T follicular helper cell (primary cell): ENCODE data around the gene UCN3.
"Not testable (repeated sequence)": the region's sequence is repeated elsewhere in the genome, so short reads cannot be mapped to it uniquely, and the experiment has no call there.

Experiments
- DNase-seq: peaks from one replicate; pipeline ENCODE4 v3.0.0-alpha.2; 2020; ENCODE audit warnings: low read depth

Gene UCN3

GRCh38 chr10:5369362-5370158 lies 4.8 kb downstream of the UCN3 start:
- DNase-seq: no peak

DNA sequence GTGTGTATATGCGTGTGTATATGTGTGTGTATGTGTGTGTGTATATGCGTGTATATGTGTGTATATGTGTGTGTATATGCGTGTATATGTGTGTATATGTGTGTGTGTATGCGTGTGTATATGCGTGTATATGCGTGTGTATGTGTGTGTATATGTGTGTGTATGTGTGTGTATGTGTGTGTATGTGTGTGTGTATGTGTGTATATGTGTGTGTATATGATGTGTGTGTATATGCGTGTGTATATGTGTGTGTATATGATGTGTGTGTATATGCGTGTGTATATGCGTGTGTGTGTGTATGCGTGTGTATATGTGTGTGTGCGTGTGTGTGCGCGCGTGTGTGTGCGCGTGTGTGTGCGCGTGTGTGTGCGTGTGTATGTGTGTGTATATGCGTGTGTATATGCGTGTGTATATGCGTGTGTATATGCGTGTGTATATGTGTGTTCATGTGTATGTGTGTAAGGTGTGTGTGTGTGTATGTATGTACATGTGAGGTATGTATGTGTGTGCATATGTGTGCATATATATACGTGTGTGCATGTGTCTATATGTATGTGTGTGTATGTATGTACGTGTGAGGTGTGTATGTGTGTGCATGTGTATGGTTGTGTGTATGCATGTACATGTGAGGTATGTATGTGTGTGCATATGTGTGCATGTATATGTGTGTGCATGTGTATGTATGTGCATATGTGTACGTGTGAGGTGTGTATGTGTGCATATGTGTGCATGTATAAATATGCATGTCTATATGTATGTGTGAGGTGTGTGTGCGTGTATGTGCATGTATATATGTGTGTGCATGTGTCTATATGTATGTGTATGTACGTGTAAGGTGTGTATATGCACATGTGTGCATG lies 6.0 kb downstream of the UCN3 start:
- no peak for DNase-seq

DNA sequence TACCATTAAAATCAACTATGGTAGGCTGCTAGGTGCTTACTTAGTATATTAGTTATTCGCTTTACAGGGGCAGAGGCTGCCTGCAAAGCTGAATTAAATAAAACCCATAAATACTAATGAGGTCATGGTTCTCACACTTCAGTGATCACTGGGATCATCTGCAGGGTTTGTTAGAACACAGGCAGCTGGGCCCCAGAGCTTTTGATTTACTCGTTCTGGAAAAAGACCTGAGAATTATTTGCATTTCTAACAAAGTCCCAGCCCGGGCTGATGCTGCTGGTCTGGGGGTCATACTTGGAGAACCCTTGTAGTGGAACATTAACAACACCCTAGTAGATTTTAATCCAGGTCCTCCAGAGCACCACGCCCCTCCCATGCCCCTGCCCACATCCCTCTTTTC lies 8.5 kb downstream of the UCN3 start:
- DNase-seq: no peak

GRCh38 chr10:5373891-5374611 lies 9.3 kb downstream of the UCN3 start:
- no peak for DNase-seq

GRCh38 chr10:5376450-5376849 lies 11.7 kb downstream of the UCN3 start:
- DNase-seq: no peak

DNA sequence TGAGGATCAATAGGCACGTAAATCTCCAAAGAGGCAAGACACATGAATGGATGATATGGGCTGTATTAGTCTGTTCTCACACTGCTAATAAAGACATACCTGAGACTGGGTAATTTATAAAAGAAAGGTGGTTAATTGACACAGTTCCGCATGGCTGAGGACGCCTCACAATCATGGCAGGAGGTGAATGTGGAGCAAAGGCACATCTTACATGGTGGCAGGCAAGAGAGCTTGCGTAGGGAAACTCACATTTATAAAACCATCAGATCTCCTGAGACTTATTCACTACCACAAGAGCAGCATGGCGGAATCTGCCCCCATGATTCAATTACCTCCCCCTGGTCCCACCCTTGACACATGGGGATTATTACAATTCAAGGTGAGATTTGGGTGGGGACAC lies 14.4 kb downstream of the UCN3 start:
- not testable (repeated sequence) for DNase-seq

- DNase-seq: not testable (repeated sequence)
Observed at GRCh38 chr10:5380395-5380794, 15.6 kb downstream of the UCN3 start.

- no peak for DNase-seq
Observed at GRCh38 chr10:5381187-5381586, 16.4 kb downstream of the UCN3 start.

- DNase-seq: no peak
Observed at GRCh38 chr10:5385224-5385623, 20.5 kb downstream of the UCN3 start.

DNA sequence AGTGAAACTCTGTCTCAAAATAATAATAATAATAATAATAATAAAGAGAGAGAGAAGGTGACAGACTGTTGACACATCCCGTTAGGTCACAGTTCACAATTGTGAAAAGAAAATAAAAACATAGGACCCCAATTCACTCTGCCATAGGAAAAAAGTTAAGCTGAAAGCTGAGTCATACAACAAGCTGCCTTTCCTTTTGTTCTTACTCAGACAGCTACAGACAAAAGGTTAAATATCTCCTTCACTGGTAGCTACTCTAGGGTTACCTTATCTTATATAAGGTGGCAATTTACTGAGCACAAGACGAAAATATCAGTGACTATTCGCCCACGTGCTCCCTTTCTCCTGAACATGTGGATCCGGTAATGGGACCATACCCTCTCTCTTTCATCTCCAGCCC lies 22.4 kb downstream of the UCN3 start:
- DNase-seq: no peak

DNA sequence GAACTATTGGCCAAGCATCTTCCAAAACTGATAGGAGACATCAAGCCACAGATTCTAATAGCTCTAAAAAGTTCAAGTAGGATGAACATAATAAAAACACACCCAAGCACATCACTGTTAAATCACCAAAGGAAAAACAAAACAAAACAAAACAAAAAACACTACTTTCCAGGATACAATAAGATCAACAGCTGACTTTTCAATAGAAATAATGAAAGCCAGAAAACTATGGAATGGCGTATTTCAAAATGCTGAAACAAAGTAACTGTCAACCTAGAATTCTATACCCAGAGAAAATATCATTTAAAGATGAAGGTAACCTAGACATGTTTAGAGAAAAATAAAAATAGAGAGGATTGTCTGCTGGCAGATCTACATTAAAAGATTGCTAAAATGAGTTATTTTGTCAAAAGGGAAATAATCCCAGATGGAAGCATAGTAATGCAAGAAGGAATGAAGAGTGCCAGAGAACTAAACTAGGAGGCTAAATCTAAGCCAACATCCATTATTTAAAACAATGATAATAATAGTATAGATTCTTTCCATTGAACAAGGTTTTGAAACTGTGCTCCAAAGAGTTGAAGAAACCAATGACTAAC lies 25.9 kb downstream of the UCN3 start:
- DNase-seq: no peak

DNA sequence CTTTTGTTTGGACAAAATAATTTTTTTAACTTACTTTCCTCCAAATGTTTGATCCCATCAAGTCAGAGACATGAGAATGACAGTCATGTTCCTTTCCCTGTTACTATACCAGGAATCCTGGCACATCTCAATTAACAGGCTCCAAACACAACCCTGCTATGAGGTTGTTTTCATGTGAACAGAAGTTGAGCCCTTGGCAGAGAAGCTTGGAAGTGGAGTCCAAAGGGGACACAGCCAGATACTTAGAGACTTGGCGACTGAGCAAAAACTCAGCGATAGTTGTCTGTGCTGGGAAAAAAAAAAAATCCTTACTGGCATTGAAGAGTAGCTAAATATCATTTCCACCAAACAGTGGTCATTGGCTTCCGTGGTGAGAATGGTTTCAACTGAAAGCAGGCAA lies 27.0 kb downstream of the UCN3 start:
- DNase-seq: no peak

- DNase-seq: no peak
Observed at GRCh38 chr10:5393529-5393928, 28.8 kb downstream of the UCN3 start.

DNA sequence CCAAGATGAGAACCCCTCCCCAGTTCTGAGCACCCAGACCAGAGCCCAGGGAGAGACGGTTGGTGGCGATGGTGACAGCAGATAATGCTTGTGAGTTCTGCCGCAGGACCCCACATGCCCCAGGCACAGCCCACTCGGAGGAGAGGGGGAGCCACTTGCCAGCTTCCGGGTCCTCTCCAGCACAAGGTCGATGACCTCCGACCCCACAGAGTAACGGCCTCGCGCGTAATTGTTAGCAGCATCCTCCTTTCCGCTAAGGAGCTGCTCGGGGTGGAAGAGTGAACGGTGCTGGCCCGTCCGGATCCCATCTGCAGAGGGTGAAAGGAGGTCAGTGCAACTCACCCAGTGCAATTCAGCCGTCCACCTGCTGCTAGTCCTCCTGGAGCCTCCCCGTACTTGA lies 30.4 kb downstream of the UCN3 start:
- no peak for DNase-seq

DNA sequence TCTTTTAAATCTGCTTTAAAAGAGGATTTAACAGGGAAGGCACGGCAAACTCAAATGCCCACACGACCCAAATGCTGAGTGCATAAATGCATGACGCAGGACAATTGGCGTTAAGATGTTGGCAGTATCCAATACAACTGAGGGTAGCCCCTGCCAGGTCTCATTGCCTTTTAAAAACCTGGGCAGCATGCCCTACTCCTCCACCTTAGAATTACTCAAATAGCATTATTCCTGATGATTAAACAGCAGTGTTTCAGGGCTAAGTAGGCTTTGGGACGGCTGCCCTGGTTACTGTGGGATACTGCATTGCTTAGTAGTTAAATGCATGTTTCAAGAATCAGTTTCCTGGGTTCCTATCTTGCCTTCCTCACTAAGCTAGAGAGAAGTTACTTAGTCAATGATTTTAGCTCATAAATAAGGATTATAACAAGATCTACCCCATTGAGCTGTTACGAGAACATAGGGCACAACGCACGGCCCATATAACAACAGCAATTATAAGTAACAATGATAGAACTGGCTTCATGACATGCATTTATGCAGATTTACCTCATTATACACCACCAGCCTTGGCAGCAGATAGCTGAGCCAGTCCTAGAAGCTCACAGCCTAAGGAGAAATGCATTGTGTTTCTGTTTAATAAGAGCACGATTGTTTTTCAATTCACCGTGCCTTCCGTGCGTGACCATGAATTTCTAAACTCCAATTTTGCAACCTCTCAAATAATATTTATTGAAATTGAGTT lies 32.0 kb downstream of the UCN3 start:
- DNase-seq: no peak

DNA sequence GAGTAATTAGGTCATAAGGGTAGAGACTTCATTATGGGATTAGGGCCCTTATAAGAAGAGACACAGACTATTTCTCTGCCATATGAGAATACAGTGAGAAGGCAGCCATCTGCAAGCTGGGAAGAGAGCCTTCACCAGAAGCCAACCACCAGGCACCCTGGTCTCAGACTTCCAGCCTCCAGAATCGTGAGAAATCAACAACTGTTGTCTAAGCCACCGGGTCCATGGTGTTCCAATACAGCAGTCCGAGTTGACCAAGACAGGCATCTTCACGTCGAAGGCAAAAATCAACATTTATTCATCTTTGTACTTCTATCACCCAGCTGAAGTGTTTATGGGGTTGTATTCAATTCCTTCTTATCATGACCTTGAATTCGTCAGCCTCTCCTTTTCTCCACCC lies 34.6 kb downstream of the UCN3 start:
- DNase-seq: no peak

DNA sequence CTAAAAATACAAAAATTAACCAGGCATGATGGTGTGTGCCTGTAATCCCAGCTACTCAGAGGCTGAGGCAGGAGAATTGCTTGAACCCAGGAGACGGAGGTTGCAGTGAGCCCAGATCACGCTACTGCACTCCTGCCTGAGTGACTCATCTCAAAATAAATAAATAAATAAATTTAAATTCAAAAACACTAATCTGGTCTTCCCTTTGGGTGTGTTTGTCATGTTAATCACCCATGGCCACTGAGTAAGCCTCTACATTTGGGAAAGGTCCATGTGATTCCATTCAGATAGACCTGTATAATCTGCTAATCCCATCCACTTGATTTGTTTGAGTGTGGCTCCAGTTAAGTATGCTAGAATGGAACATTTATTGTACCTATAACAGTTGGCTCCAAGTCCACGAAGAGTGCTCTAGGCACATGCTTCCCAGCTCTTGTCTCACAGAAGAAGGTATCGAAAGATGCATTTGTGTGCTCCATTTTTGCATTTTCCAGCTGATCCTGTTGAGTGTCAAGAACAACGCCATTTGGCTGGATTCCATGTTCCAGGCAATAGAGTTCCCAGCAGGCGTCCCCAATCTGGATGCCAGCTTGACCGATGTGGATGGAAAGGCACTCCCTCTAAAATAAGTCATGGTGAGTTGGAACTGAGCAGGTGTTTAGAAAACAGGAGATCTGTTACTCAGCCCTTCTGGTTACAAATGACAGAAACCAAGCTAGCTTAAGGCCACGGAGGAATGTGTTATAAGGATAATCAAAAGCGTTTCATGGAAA lies 35.9 kb downstream of the UCN3 start:
- no peak for DNase-seq

GRCh38 chr10:5402798-5403197 lies 38.0 kb downstream of the UCN3 start:
- DNase-seq: no peak

- DNase-seq: no peak
Observed at GRCh38 chr10:5404208-5405041, 39.7 kb downstream of the UCN3 start, which contains the start of gene TUBAL3. TSS of gene TUBAL3 (minus strand) at chr10:5404828. CDS start at chr10:5404792, 36 bp downstream.

DNA sequence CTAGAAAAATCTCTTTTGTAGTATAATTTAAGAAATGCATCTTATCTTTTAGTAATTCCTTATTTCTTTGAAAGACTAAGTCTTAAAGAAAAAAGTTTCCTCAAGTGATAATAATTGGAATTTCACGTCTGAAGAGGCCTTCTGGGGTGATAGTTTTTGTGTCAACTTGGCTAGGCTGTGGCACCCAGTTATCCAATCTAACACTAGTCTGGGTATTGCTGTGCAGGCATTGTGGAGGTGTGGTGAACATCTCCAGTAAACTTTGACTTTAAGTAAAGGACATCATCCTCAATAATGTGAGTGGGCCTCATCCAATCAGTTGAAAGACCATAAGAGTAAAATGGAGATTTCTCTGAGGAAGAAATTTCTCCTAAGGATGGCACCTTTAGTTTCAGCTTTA lies 42.2 kb downstream of the UCN3 start:
- DNase-seq: no peak
